Astrocyte of the spinal cord (primary cell): ENCODE measurements around the gene PTGDS.

Experiments
- DNase-seq: peaks from one replicate; pipeline ENCODE4 v3.0.0; 2011; ENCODE audit warnings: low read depth, low spot score
- H3K4me3 ChIP-seq: 2 replicates; pipeline ENCODE4 v1.5.1; 2011; ENCODE audit warnings: low read depth, mild to moderate bottlenecking, low read length, moderate library complexity
- in situ Hi-C: cut with HindIII; loops from 2 replicates; pipeline ENCODE4 v1.10.0; 2017; ENCODE audit warnings: low sequenced_read_pairs
- TF ChIP-seq, protein P1 (sequence below): IDR thresholded peaks from 2 replicates; pipeline ENCODE4 v1.5.1; 2012; ENCODE audit warnings: low read depth, mild to moderate bottlenecking, low read length, inconsistent platforms

The PTGDS gene

DNA sequence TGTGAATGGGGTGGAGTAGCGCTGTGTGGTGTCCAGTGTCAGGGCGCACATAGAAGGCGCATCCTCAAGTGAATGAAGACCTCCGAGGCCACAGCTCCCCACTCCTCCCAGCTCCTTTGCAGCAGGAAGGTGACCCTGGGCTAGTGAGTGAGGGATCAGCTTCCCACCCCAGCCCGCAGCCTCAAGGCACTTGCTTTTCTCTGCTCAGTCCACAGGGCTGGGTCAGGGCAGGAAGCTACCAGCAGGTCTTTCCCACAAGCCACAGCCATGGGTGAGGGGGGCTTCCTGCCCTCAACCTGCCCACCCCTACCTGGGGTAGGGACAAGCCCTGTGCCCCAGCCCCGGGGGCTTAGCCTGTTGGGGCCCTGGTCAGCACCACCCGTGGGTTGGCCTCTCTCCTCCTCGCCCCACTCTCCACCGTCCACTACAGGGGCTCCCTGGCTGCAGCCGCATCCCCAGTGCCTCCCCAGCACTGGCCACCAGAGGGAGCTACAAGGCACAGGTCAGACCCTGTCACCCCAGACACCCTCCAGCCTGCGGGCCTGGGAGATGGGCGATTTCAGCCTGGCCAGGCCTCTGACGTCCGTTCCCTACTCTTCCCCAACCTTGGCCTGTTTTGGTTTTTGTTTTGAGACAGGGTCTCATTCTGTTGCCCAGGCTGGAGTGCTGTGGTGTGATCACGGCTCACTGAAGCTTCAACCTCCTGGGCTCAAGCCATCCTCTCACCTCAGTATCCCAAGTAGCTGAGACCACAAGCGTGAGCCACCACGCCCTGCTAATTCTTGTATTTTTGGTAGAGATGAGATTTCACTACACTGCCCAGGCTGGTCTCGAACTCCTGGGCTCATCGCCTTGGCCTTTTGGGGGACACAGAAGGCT lies 52.0 kb downstream of the PTGDS start:
- in situ Hi-C loops: loop anchor here (25.0 kb wide), 1 partner anchor 92 kb away; the partner anchor contains the start of genes C8G and FBXW5
- no peak overlapping the region for H3K4me3 ChIP-seq

DNA sequence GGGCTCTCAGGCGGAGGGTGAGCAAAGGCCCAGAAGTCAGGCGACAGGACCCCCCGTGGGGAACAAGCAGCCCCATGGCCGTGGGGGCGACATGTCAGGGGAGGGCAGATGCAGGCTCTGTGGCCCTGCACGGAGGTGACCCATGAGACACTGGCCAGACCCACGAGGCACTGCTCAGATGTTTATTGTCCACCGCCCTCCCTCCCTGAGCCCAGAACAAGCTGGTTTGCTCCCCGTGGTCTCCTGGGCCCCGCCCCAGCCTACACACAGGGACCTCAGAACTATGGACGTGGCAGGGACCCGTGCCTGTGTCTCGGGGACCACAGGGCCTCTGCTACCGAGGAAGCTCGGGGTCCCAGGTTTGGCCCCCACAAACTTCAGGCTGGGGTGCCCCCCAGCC lies 52.7 kb downstream of the PTGDS start:
- TF ChIP-seq, protein P1, sequence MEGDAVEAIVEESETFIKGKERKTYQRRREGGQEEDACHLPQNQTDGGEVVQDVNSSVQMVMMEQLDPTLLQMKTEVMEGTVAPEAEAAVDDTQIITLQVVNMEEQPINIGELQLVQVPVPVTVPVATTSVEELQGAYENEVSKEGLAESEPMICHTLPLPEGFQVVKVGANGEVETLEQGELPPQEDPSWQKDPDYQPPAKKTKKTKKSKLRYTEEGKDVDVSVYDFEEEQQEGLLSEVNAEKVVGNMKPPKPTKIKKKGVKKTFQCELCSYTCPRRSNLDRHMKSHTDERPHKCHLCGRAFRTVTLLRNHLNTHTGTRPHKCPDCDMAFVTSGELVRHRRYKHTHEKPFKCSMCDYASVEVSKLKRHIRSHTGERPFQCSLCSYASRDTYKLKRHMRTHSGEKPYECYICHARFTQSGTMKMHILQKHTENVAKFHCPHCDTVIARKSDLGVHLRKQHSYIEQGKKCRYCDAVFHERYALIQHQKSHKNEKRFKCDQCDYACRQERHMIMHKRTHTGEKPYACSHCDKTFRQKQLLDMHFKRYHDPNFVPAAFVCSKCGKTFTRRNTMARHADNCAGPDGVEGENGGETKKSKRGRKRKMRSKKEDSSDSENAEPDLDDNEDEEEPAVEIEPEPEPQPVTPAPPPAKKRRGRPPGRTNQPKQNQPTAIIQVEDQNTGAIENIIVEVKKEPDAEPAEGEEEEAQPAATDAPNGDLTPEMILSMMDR: no peak
- no peak overlapping the region for H3K4me3 ChIP-seq
- DNase-seq: no peak
- in situ Hi-C loops: loop anchor here (25.0 kb wide), 1 partner anchor 93 kb away; the partner anchor contains the start of genes C8G and FBXW5

More for the DNA sequence above, 52.0 kb downstream of the PTGDS start:
- DNase-seq: no peak
- TF ChIP-seq, protein P1: peak; percentile 97

DNA sequence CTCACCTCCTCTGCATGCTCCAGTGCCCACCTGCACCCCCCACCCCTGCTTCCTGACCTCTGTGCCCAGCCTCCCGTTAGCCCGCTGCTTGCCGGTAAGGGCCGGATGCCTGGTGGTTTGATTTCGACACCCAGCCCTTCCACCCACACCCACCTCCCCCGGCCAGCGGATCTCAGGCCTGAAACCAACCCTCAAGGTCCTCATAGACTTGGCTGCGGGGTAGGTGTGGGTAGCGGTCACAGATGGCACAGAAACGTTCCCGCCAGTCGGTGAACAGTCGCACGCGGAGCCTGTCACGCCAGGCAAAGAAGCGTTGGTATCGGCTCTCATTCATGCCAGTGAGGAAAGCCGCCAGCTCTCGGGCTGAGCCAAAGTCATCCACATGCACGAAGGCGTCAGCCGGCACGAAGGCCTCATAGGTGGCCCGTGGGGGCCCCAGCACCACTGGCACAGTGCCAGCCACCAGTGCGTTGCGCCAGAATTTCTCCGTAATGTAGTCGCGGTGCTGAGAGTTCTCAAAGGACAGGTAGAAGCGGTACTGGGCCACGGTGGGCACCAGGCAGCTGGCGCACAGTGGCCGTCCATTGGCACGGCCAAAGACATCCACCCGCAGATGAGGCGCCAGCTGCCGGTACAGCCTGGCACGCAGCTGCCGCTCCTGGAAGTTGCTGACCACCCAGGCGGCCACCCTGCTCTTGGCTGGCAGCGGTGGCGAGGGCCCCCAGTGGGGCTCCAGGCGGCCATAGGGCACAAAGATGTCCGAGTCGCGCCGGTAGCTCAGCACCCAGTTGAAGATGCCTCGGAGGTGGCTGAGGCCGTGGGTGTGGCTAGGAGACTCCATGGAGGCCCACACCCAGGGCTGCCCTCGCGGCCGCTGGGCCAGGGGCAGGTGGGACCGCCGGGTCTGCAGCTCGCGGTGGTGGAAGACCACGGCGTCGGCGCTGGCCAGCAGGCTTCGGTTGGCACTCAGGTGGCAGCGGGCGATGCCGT lies 53.5 kb downstream of the PTGDS start:
- DNase-seq: no peak
- no peak overlapping the region for H3K4me3 ChIP-seq
- TF ChIP-seq, protein P1: no peak
- in situ Hi-C loops: loop anchor here (25.0 kb wide), 1 partner anchor 94 kb away; the partner anchor contains the start of genes C8G and FBXW5
